A673 (cell line): ENCODE results near the gene UFD1. TPM values are rescaled to one million over a fixed set of nuclear protein-coding genes. Genes with fewer than 3 reads are reported as not detected.
"Not testable (repeated sequence)": the region's sequence is repeated elsewhere in the genome, so short reads cannot be mapped to it uniquely, and the experiment has no call there.

Experiments
- BruUV-seq: library from RNA; stranded (reverse); fragments of 400-500 nt; replicated peaks from 2 replicates; lab custom pipeline; 2021; lab: Mats Ljungman, UMichigan
- CTCF ChIA-PET: fragments of 300-600 bp; sonication (Branson Sonifier 250); formaldehyde crosslinking; loops from one replicate; lab custom pipeline; 2022; ENCODE audit warnings: antibody characterized with exemption; lab: Charles Lee
- POLR2A ChIA-PET: fragments of 300-600 bp; sonication (Branson Sonifier 250); formaldehyde crosslinking; loops from one replicate; lab custom pipeline; 2022; ENCODE audit warnings: antibody characterized with exemption; ENCODE audit not compliant: low non-redundant PET; lab: Charles Lee
- DNase-seq: peaks from one replicate; pipeline ENCODE4 v3.0.0-alpha.2; 2015; ENCODE audit warnings: low spot score
- H3K27ac ChIP-seq: fragments of 200-600 bp; sonication (generic); 2 replicates; pipeline ENCODE4 v1.5.1; 2016; ENCODE audit warnings: mixed run types, low read depth, mild to moderate bottlenecking, mixed read lengths, antibody characterized with exemption, low read length; ENCODE audit not compliant: poor library complexity, severe bottlenecking
- H3K27me3 ChIP-seq: fragments of 200-600 bp; sonication (generic); replicated peaks from 2 replicates; pipeline ENCODE4 v1.6.1; 2017; ENCODE audit warnings: mixed run types, low read depth, mild to moderate bottlenecking, mixed read lengths, antibody characterized with exemption, low read length; ENCODE audit not compliant: insufficient read depth, poor library complexity
- H3K36me3 ChIP-seq: fragments of 200-600 bp; sonication (generic); 2 replicates; pipeline ENCODE4 v1.6.1; 2016; ENCODE audit warnings: mixed run types, mild to moderate bottlenecking, mixed read lengths, antibody characterized with exemption, low read length; ENCODE audit not compliant: insufficient read depth, poor library complexity, severe bottlenecking
- H3K4me1 ChIP-seq: fragments of 200-600 bp; sonication (generic); 2 replicates; pipeline ENCODE4 v1.6.1; 2017; ENCODE audit warnings: mixed run types, mild to moderate bottlenecking, mixed read lengths, antibody characterized with exemption, low read length; ENCODE audit not compliant: insufficient read depth, poor library complexity, severe bottlenecking
- H3K4me3 ChIP-seq: fragments of 200-600 bp; sonication (generic); 2 replicates; pipeline ENCODE4 v1.5.1; 2016; ENCODE audit warnings: low read depth, mixed run types, mild to moderate bottlenecking, mixed read lengths, low read length; ENCODE audit not compliant: poor library complexity, severe bottlenecking
- H3K9me3 ChIP-seq: fragments of 200-600 bp; sonication (generic); 2 replicates; pipeline ENCODE4 v1.6.1; 2016; ENCODE audit warnings: mixed run types, low read depth, mild to moderate bottlenecking, mixed read lengths, antibody characterized with exemption, low read length; ENCODE audit not compliant: poor library complexity, severe bottlenecking
- CTCF ChIP-seq: fragments of 300-800, 200-600 bp; sonication (generic); conservative IDR thresholded peaks from 2 replicates; pipeline ENCODE4 v1.5.1; 2017; ENCODE audit warnings: low read depth, mild to moderate bottlenecking, antibody characterized with exemption, low read length, moderate library complexity, mixed read lengths
- EZH2 ChIP-seq: fragments of 200-600 bp; sonication (generic); IDR thresholded peaks from 2 replicates; pipeline ENCODE4 v1.6.1; 2017; ENCODE audit warnings: borderline replicate concordance, low read depth, mild to moderate bottlenecking, mixed read lengths, antibody characterized with exemption, low read length; ENCODE audit not compliant: poor library complexity, severe bottlenecking
- intact Hi-C: fragments of 100-400 bp; cut with micrococcal nuclease; formaldehyde crosslinking; loops from one replicate; pipeline ENCODE4 v1.10.0; 2022; ENCODE audit not compliant: unreplicated experiment
- total RNA-seq: library from RNA; stranded (reverse); gene quantifications from 2 replicates; pipeline ENCODE4 v1.2.3, GENCODE V29; 2021

Gene UFD1
- total RNA-seq, 1 experiment from 2014 or later, result 195 TPM

- no peak for TF ChIP-seq CTCF
- TF ChIP-seq EZH2, result no peak
- no TSS peak for BruUV-seq
- peaks cover 14% of the 10 kb centered on the region for H3K36me3 ChIP-seq
- DNase-seq, result no peak
- no peaks in the 10 kb centered on the region for H3K27me3 ChIP-seq
- POLR2A ChIA-PET, result no interaction called here
- no peak overlapping the region for H3K27ac ChIP-seq
- no peaks in the 10 kb centered on the region for H3K9me3 ChIP-seq
- no peak overlapping the region for H3K4me3 ChIP-seq
- intact Hi-C loops, result no loop called here
- H3K4me1 ChIP-seq, result no peaks in the 10 kb centered on the region
- CTCF ChIA-PET, result no interaction called here
Observed at GRCh38 chr22:19438298-19438697, 40.7 kb downstream of the UFD1 start.

GRCh38 chr22:19436444-19437161, 42.4 kb downstream of the UFD1 start:
- intact Hi-C loops, H3K9me3 ChIP-seq, H3K4me3 ChIP-seq, H3K27me3 ChIP-seq, CTCF ChIA-PET, BruUV-seq, H3K4me1 ChIP-seq, POLR2A ChIA-PET, H3K27ac ChIP-seq: not testable (repeated sequence)
- DNase-seq, result peak; percentile 21
- peaks cover 13% of the 10 kb centered on the region for H3K36me3 ChIP-seq

- ChIA-PET CTCF (no interaction called here), POLR2A (no interaction called here)
- no peak for DNase-seq
- H3K27ac ChIP-seq, result no peak overlapping the region
- no peak overlapping the region for H3K4me3 ChIP-seq
- intact Hi-C loops, result loop anchor here (5.0 kb wide), 1 partner anchor 282 kb away; no protein-coding TSS in a partner anchor
- peaks cover 6% of the 10 kb centered on the region for H3K36me3 ChIP-seq
- no TSS peak for BruUV-seq
- TF ChIP-seq EZH2, result no peak
- TF ChIP-seq CTCF, result no peak
- no peaks in the 10 kb centered on the region for H3K27me3 ChIP-seq
- H3K4me1 ChIP-seq, result no peaks in the 10 kb centered on the region
- no peaks in the 10 kb centered on the region for H3K9me3 ChIP-seq
Observed at GRCh38 chr22:19434829-19435580, 44.0 kb downstream of the UFD1 start.
